ENCODE results near the gene ATRNL1.

ATRNL1 gene

DNA sequence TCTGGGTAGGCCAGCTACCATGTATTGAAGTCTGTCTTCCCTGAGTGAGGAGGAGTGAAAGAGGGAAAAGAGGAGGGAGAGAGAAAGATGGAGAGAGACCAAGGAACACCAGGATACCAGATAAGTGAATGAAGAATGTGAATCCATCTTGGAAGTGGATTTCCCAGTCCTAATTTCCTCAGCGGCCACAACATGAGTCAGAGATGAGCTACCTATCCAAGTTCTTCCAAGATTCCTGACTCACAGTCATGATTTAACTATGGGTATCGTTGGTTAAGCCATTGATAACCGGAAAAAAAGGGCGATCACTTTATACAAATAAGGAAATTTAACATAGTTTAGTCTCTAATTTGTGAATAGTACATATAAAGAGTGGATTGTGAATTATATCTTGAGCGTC, 561.8 kb downstream of the ATRNL1 start:
- no peak overlapping the region for H3K9ac ChIP-seq (ENCODE audit: insufficient read length, low read depth)
- H3K27me3 ChIP-seq (ENCODE audit: insufficient read depth, insufficient read length): no peaks in the 10 kb centered on the region
- no peaks in the 10 kb centered on the region for H3K36me3 ChIP-seq (ENCODE audit: insufficient read depth, insufficient read length, low read length)
- DNase-seq (ENCODE audit: low read depth, low spot score): no peak
- no peaks in the 10 kb centered on the region for H3K4me1 ChIP-seq (ENCODE audit: insufficient read depth, insufficient read length)
- H3K9me3 ChIP-seq (ENCODE audit: insufficient read depth, low read length): no peaks in the 10 kb centered on the region
- TF ChIP-seq YY1 (IDR thresholded peaks at IDR 0.05; ENCODE audit: insufficient read depth, insufficient read length): no peak
- no peak for TF ChIP-seq ZNF274 (IDR thresholded peaks at IDR 0.05; ENCODE audit: low read depth, low read length)
- no peak for TF ChIP-seq SUZ12 (IDR thresholded peaks at IDR 0.05; ENCODE audit: extremely low read depth, insufficient read depth, insufficient read length)
- no peak overlapping the region for H3K4me3 ChIP-seq (ENCODE audit: insufficient read length, low read depth)

DNA sequence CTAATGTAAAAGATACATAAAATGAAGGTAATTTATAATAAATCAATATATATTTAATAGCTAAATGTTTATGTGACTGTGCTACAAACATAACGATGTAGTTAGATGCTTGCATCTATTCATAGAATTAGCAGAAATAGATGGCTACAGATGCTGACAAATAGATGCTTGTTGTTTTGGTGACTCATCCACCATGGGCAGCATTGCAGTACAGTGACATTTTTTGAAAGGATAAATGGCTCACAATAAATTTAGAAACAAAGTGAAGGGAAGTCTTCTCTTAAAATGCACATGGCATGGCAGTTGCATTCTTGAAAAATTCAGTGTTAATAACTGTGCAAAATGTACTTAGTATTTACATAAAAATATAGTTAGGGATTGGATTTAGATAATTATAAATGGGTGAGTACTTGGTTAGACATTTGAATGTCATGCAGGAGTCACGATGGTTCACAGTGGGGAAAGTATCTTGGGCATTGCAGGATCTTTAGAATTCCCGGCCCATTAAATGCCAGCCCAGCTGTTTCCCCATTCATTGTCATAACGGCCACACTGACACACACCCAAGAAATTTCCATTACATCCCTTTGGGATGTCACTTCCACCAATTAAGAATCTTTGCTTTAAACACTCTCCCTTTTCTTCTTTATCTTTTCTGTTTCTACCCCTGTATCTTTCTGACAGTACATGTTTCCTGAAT, 564.1 kb downstream of the ATRNL1 start:
- Histone ChIP-seq H3K27me3 (ENCODE audit: insufficient read depth, insufficient read length) (no peaks in the 10 kb centered on the region), H3K4me3 (ENCODE audit: insufficient read length, low read depth) (no peak overlapping the region), H3K36me3 (ENCODE audit: insufficient read depth, insufficient read length, low read length) (no peaks in the 10 kb centered on the region), H3K9ac (ENCODE audit: insufficient read length, low read depth) (no peak overlapping the region), H3K9me3 (ENCODE audit: insufficient read depth, low read length) (no peaks in the 10 kb centered on the region), H3K4me1 (ENCODE audit: insufficient read depth, insufficient read length) (no peaks in the 10 kb centered on the region)
- no peak for DNase-seq (ENCODE audit: low read depth, low spot score)
- TF ChIP-seq YY1 (IDR thresholded peaks at IDR 0.05; ENCODE audit: insufficient read depth, insufficient read length): no peak
- TF ChIP-seq SUZ12 (IDR thresholded peaks at IDR 0.05; ENCODE audit: extremely low read depth, insufficient read depth, insufficient read length): no peak
- no peak for TF ChIP-seq ZNF274 (IDR thresholded peaks at IDR 0.05; ENCODE audit: low read depth, low read length)

DNA sequence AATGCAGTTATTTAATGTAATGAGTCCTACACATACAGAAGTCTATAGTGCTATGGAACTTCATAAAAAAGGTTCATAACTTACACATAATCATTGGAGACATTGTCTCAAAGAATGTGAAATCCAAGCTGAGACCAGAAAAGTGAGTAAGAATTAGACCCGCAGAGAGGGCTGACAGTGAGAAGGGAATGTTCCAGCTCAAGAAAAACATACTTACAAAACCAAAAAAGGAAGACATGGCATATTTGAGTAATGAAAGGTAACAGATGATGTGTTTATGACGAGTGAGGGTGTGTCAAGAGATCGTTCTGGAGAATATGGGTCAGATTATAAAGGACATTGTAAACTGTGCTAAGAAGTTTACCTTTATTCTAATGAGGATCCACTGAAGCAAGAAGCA, 566.5 kb downstream of the ATRNL1 start:
- Histone ChIP-seq H3K4me3 (ENCODE audit: insufficient read length, low read depth) (no peak overlapping the region), H3K9me3 (ENCODE audit: insufficient read depth, low read length) (no peaks in the 10 kb centered on the region), H3K4me1 (ENCODE audit: insufficient read depth, insufficient read length) (no peaks in the 10 kb centered on the region), H3K36me3 (ENCODE audit: insufficient read depth, insufficient read length, low read length) (no peaks in the 10 kb centered on the region), H3K9ac (ENCODE audit: insufficient read length, low read depth) (no peak overlapping the region), H3K27me3 (ENCODE audit: insufficient read depth, insufficient read length) (no peaks in the 10 kb centered on the region)
- TF ChIP-seq YY1 (IDR thresholded peaks at IDR 0.05; ENCODE audit: insufficient read depth, insufficient read length) (no peak), SUZ12 (IDR thresholded peaks at IDR 0.05; ENCODE audit: extremely low read depth, insufficient read depth, insufficient read length) (no peak), ZNF274 (IDR thresholded peaks at IDR 0.05; ENCODE audit: low read depth, low read length) (no peak)
- no peak for DNase-seq (ENCODE audit: low read depth, low spot score)

DNA sequence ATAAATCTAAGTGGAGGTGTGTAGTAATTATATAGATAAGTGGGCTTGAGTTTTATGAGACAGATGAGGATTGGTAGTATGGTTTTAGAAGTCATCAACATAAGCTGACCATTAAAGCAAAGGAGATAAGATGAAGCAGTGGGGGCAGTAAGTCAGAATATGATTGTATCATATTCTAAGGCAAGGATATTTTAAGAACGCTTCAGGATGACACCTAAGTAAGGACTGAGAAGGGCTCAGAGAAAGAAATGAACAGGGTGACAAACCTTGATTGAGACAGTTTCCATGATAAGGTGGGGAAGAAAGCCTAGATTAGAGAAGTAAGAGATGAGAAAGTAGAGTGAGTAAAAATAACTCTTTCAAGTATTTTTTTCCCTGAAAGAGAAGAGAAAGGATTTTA, 567.2 kb downstream of the ATRNL1 start:
- Histone ChIP-seq H3K4me3 (ENCODE audit: insufficient read length, low read depth) (no peak overlapping the region), H3K9ac (ENCODE audit: insufficient read length, low read depth) (no peak overlapping the region), H3K4me1 (ENCODE audit: insufficient read depth, insufficient read length) (no peaks in the 10 kb centered on the region), H3K27me3 (ENCODE audit: insufficient read depth, insufficient read length) (no peaks in the 10 kb centered on the region), H3K36me3 (ENCODE audit: insufficient read depth, insufficient read length, low read length) (no peaks in the 10 kb centered on the region), H3K9me3 (ENCODE audit: insufficient read depth, low read length) (no peaks in the 10 kb centered on the region)
- TF ChIP-seq ZNF274 (IDR thresholded peaks at IDR 0.05; ENCODE audit: low read depth, low read length): no peak
- TF ChIP-seq SUZ12 (IDR thresholded peaks at IDR 0.05; ENCODE audit: extremely low read depth, insufficient read depth, insufficient read length): no peak
- no peak for TF ChIP-seq YY1 (IDR thresholded peaks at IDR 0.05; ENCODE audit: insufficient read depth, insufficient read length)
- DNase-seq (ENCODE audit: low read depth, low spot score): no peak

DNA sequence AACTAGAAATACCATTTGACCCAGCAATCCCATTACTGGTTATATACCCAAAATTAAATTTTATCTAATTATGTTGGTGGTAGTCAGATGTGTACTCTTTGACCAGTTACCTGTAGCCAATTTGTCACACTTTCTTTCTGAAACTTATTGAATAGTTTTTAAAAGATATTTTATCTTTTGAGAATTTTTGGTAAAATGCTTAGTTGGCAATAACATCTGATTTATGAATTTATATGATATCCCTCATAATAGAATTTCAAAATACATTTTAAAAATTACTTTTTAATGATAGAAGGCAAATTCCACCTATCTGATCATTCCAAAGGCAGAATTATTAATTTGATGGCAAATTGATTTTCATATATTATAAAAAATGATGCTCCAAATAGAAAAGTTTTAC, 569.3 kb downstream of the ATRNL1 start:
- Histone ChIP-seq H3K36me3 (ENCODE audit: insufficient read depth, insufficient read length, low read length) (no peaks in the 10 kb centered on the region), H3K4me3 (ENCODE audit: insufficient read length, low read depth) (no peak overlapping the region), H3K9me3 (ENCODE audit: insufficient read depth, low read length) (no peaks in the 10 kb centered on the region), H3K27me3 (ENCODE audit: insufficient read depth, insufficient read length) (no peaks in the 10 kb centered on the region), H3K9ac (ENCODE audit: insufficient read length, low read depth) (no peak overlapping the region), H3K4me1 (ENCODE audit: insufficient read depth, insufficient read length) (no peaks in the 10 kb centered on the region)
- TF ChIP-seq SUZ12 (IDR thresholded peaks at IDR 0.05; ENCODE audit: extremely low read depth, insufficient read depth, insufficient read length): no peak
- TF ChIP-seq YY1 (IDR thresholded peaks at IDR 0.05; ENCODE audit: insufficient read depth, insufficient read length): no peak
- TF ChIP-seq ZNF274 (IDR thresholded peaks at IDR 0.05; ENCODE audit: low read depth, low read length): no peak
- no peak for DNase-seq (ENCODE audit: low read depth, low spot score)

DNA sequence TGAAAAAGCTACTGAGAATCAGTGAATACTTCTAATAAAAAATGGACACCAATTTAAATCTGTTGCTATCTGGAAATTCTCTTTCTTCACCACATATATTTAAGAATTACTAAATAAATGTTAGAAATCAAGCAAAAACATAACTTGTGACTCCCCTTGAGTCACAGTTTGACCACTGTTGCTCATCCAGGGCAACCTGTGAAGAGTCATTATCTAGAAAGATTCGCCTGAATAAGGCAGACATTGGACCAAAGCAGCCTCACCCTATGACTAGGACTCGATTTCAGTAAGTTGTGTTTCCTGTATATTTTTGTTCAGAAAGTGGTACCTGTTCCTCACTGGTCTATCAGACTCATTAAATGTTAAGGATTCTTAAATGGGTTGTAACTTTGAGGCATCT, 572.4 kb downstream of the ATRNL1 start:
- TF ChIP-seq ZNF274 (IDR thresholded peaks at IDR 0.05; ENCODE audit: low read depth, low read length) (no peak), YY1 (IDR thresholded peaks at IDR 0.05; ENCODE audit: insufficient read depth, insufficient read length) (no peak), SUZ12 (IDR thresholded peaks at IDR 0.05; ENCODE audit: extremely low read depth, insufficient read depth, insufficient read length) (no peak)
- no peak for DNase-seq (ENCODE audit: low read depth, low spot score)
- no peak overlapping the region for H3K9ac ChIP-seq (ENCODE audit: insufficient read length, low read depth)
- no peak overlapping the region for H3K4me3 ChIP-seq (ENCODE audit: insufficient read length, low read depth)
- H3K9me3 ChIP-seq (ENCODE audit: insufficient read depth, low read length): no peaks in the 10 kb centered on the region
- no peaks in the 10 kb centered on the region for H3K27me3 ChIP-seq (ENCODE audit: insufficient read depth, insufficient read length)
- H3K4me1 ChIP-seq (ENCODE audit: insufficient read depth, insufficient read length): no peaks in the 10 kb centered on the region
- H3K36me3 ChIP-seq (ENCODE audit: insufficient read depth, insufficient read length, low read length): no peaks in the 10 kb centered on the region

DNA sequence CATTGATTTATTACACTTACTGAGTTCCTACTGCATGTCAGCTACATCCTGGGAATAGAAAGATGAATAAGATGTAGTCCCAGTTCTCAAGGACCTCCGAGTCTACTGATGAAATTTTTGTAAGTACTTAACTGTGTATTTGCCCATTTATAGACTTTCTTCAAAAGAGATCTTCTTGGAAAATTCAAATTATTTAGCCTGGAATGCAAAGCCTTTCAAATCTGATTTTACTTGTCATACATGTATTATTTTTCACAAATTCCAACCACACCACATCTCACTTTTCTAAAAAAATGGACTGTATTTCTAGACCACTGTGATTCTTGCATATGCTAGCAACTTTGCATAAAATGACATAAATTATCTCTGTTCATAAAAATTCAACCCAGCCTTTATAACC, 581.3 kb downstream of the ATRNL1 start:
- H3K36me3 ChIP-seq (ENCODE audit: insufficient read depth, insufficient read length, low read length): no peaks in the 10 kb centered on the region
- H3K9me3 ChIP-seq (ENCODE audit: insufficient read depth, low read length): no peaks in the 10 kb centered on the region
- H3K27me3 ChIP-seq (ENCODE audit: insufficient read depth, insufficient read length): no peaks in the 10 kb centered on the region
- TF ChIP-seq YY1 (IDR thresholded peaks at IDR 0.05; ENCODE audit: insufficient read depth, insufficient read length) (no peak), SUZ12 (IDR thresholded peaks at IDR 0.05; ENCODE audit: extremely low read depth, insufficient read depth, insufficient read length) (no peak), ZNF274 (IDR thresholded peaks at IDR 0.05; ENCODE audit: low read depth, low read length) (no peak)
- H3K4me3 ChIP-seq (ENCODE audit: insufficient read length, low read depth): no peak overlapping the region
- no peak for DNase-seq (ENCODE audit: low read depth, low spot score)
- no peak overlapping the region for H3K9ac ChIP-seq (ENCODE audit: insufficient read length, low read depth)
- H3K4me1 ChIP-seq (ENCODE audit: insufficient read depth, insufficient read length): no peaks in the 10 kb centered on the region

All from NT2/D1 (cell line).